GM21390 (cell line): ENCODE results near the gene FAM13C.

Source experiments
- ATAC-seq: cut with Tn5 transposase; IDR thresholded peaks from one replicate; pipeline ENCODE4 v1.9.1; 2021; ENCODE audit not compliant: unreplicated experiment

Gene FAM13C

DNA sequence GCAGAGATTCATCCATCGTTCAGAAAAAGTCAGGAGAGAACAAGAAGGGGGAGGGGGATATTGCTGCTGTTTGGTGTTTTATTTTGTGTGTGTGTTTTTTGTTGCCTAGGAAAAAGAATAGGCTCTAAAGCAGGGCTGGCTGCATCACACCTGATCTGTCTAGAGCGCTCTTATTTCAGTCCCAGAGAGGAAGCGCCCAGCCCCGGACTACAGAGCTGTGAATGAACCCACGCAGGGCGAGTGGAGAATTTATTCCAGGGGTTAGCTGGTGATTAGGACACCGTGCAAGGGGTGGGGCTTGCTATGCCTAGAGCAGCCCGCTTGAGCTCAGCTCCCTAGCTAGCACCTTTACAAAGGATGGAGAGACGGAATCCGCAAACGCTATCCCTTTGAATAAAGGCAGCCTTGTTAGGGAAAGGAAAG lies 621 bp upstream of the FAM13C start:
- ATAC-seq, result no peak

DNA sequence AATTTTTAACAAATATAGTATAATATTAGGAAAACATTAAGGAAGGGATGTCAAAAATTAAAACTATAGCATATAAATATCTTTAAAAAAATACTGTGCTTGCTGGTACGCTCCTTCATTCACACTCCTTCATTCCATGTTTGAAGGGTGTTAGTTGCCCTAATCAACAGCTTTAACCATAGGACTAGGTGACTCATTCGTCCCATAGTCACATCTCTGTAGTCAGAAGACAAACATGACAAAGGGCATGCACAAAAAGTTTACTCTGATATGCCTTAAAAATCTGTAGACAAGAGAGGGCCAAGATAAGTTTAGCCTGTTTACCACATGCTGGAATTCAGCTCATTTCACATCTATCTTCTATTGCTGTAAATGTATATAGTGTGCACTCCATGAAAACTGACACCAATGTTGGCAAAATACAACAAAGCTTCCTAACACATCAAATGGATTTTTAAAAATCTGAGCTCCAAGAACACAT lies 646 bp downstream of the FAM13C start:
- no peak for ATAC-seq

DNA sequence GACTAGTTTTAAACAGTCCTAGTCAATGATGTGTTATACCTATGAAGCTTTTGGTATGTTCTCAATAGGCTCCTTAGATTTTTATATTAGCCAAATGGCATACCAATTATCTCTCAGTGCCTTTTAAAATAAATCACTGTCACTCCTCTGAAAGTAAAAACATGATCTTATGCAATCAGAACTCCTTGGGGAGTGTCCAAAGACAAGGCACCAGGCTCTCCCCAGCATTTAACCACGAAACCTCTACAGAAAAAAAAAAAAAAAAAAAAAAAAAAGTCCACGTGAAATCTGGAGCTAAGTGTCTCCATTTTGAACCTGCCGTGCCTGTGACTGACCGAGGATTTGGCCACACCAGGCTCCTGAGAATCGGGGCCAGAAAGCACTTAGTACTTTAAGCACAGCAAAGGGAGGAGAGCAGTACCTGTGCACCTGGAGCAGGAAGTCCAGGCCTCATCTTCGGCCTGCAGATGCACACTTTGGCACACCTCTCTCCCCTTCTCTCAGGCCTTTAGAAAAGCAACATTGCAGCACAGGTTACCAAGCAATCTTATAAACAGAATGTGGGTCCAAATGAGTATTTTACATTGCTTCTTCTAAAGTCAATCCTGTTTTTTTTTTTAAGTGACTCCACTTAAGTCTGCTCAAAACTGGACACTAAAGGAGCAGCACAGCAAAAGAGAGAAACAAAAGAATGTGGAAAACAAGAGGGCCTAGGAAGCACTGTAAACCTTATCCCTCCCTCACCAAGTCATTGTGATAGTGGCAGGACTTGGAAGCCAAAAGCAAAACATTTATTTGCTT lies 1.5 kb downstream of the FAM13C start:
- ATAC-seq, result no peak

- ATAC-seq, result no peak
Measured at GRCh38 chr10:59358576-59358975, 3.8 kb downstream of the FAM13C start.

DNA sequence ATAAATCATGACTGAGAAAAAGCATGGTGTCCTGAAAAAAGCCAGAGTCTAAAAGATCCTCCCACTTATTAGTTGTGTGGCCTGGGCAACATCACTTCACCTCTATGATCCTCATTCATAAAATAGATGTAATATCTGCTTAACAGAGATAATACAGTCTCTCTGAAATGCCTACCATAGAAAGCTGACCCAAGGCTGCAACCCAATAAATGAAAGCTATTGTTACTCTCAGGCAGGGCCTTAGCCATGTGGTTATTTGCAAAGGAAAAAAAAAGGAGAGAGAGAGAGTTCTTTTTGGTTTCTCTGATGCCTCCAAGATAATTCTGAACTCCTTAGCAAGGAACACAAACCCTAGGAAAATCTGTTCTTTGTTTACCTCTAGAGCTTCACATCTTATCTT lies 7.9 kb downstream of the FAM13C start:
- ATAC-seq, result no peak

DNA sequence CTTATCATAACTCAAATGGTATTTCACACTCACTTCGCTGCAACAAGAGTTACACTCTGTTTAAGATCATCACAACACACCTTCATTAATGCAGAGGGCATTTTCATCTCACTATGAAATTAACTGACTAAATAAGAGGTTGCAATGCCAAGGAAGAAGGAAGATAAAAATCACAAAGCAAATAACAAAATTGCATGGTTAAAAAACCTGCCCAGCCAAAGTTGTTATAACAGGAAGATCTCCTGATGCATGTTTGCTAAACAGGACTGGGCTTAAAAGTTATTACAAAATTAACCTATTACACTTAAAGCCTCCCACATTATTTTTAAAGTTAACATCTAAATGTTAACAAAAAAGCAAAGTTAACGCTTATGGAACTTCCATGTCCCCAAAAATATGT lies 11.8 kb downstream of the FAM13C start:
- ATAC-seq, result no peak

GRCh38 chr10:59346321-59346720 lies 16.0 kb downstream of the FAM13C start:
- ATAC-seq, result no peak

DNA sequence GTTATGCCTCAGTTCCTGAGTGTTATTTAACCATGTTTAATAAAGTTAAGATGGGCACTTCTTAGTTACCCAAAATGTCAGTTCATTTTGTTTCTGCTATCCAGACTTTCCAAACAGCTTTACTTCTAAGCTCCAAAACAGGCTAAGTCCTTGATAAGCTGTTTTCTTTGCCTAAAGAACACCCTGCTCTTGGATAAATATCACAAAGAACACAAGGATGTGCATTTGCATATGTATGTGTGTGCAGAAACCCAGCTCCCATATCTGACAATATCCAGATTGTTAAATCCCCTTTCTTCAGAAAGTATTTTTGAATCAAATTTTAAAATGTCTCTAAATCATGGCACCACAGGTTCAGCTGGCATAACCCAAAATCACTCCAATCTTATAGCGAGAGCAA lies 19.6 kb downstream of the FAM13C start:
- ATAC-seq, result no peak

DNA sequence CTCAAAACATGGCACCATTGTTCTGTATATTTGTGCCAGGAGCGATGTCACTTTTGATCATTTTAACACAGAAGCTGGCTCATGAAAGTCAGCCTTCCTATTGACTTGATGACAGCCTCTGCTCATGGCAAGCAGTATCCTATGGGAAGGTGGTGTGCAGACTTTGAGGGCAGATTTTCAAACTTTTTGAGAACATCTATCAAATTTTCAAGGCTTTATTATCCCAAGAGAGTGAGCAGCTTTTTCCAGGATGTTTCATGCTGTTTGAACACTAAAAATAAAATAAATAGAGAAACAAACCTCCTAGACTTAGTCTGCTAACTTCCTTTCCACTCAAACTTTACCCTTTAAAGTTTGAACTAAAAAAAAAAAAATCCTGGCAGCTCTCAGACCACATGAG lies 20.3 kb downstream of the FAM13C start:
- ATAC-seq, result no peak

GRCh38 chr10:59340285-59340684 lies 22.1 kb downstream of the FAM13C start:
- no peak for ATAC-seq

- ATAC-seq, result no peak
Measured at GRCh38 chr10:59339351-59339750, 23.0 kb downstream of the FAM13C start.

DNA sequence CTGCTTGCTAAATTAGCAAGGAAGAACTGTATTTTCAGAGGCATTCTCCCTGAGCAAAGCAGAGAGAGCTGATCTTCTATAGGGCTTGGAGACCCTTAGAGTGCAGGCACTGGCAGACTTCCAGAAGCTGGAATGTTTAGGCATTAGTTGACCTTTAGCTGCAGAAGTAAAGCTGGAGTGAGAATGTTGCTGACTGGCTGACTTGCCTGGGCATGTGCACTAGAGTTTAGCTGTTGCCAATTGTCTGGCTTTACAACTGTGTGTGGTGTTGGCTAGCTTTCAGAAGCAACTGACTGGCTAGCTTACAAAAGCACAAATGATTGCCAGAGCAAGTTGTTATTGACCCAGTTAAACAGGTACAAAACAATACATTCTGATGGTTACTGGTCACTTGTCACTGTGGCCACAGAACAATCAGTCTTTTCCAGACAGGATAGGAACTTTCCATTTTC lies 25.1 kb downstream of the FAM13C start:
- ATAC-seq, result no peak

DNA sequence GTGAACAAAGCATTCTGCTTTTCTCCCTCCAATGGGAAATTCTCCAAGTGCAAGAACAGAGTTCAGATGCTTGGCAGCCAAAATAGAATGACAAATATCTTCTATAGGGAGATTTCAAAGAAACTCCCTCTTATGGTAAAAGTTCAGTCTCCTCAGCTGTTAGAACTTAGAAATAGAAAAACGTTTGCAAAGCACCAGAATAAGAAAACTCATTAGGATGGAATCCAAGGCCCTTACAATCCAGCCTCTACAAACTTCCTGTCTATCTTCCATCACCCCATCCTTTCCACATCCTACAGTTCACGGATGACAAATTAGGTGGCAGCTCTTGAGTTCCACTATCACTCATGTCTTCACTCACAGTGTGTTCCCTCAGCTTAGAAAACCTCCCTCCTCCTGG lies 25.7 kb downstream of the FAM13C start:
- no peak for ATAC-seq

DNA sequence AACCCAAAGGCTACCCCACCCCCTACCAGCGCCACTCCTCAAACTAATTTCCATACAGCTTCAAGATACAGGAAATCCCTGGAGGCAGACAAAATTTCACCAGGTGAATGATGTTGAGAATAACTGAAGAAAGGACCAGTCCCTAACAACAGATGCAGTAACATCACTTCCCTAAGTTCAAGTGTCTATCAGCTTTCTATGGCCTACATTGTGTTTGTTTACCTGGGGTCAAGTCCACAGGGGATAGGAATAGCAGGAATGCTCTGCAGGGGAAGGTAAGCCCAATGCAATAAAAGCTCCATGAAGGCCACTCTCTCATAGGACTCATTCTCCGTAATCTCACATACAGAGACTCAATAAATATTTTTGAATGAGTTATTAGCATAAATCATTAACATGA lies 26.9 kb downstream of the FAM13C start:
- ATAC-seq, result no peak

DNA sequence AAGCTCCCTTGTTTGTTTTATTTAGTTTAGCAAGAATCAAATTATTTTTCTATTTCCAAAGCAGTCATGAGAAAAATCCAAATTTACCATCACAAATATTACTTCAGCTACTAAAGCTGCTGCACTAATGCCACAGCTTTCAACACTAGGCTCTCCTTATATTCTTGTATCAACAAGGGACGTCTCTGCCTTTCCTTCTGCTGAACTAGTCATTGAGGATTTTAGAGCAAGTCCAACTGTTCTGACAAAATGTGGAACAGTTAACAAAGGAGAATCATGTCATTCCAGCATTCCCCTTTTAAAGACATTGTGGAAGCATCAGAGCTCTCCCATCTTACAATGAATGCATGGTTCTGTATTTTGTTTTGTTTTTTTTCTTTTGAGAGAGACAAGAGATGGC lies 28.6 kb downstream of the FAM13C start:
- ATAC-seq, result no peak

- no peak for ATAC-seq
Measured at GRCh38 chr10:59332581-59332980, 29.8 kb downstream of the FAM13C start.

DNA sequence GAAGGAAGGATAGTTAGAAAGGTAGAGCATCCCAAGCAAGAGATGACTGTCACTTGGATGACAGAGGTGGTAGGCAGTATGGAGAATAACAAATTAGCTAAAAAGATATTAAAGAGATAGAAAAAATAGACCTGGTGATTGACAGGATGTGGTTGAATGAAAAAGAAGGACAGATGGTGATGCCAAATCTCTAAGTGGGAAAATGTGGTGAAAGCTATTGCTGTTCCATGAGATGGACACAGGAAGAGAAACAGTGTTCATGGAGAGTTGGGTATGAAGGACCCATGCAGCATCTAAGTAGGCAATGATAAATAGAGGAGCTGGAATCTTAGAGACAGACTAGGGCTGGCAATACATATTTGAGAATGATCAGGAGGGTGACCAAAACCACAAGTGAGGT lies 30.7 kb downstream of the FAM13C start:
- ATAC-seq, result no peak

GRCh38 chr10:59325116-59325515 lies 37.2 kb downstream of the FAM13C start:
- no peak for ATAC-seq

GRCh38 chr10:59324597-59324996 lies 37.8 kb downstream of the FAM13C start:
- no peak for ATAC-seq

GRCh38 chr10:59323831-59324401 lies 38.4 kb downstream of the FAM13C start:
- ATAC-seq, result no peak

DNA sequence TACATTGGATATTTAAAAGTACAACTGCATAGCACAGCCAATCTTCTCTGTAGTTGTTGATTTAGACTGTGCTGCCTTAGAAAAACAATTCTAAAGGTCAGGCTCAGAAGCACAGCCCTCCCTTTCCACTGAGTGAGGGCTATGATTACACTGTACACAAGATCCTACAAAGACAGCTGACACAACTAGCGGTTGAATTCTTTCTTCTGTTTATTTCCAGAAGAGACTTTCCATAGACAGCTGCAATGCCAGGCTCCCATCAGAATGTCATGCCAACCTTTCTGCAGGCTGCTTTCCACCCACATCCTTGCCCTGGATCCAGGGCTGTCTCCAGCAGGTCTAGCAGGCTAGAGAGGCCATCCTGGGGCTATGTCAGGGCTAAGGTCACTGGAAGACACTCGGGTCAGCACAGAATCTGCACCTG lies 39.3 kb downstream of the FAM13C start:
- no peak for ATAC-seq

- ATAC-seq, result no peak
Measured at GRCh38 chr10:59322131-59322530, 40.2 kb downstream of the FAM13C start.

- ATAC-seq, result no peak
Measured at GRCh38 chr10:59320355-59320754, 42.0 kb downstream of the FAM13C start.
